Kidney glomerular epithelial cell (primary cell): ENCODE results near the gene ATP5IF1.
A peak's percentile ranks its signal among the peaks of the same experiment; 100 is the strongest.

Experiments
- DNase-seq: peaks from one replicate; lab custom pipeline; 2025; lab: John Stamatoyannopoulos, UW

ATP5IF1 gene

GRCh38 chr1:28235755-28236655, at the start of gene ATP5IF1:
ATP5IF1 (plus strand) TSS chr1:28236124; CDS start chr1:28236184, 60 bp downstream.
- DNase-seq = peak; percentile 99

GRCh38 chr1:28190337-28190979, 45.5 kb upstream of the ATP5IF1 start:
- DNase-seq = no peak

GRCh38 chr1:28190996-28191645, 44.8 kb upstream of the ATP5IF1 start:
- DNase-seq = no peak

- DNase-seq = peak; percentile 5
Observed at GRCh38 chr1:28193701-28194161, 42.2 kb upstream of the ATP5IF1 start.

- no peak for DNase-seq
Observed at GRCh38 chr1:28194326-28195035, 41.4 kb upstream of the ATP5IF1 start.

- no peak for DNase-seq
Observed at GRCh38 chr1:28195780-28196179, 40.1 kb upstream of the ATP5IF1 start.

GRCh38 chr1:28196330-28196729, 39.6 kb upstream of the ATP5IF1 start:
- no peak for DNase-seq

- DNase-seq = no peak
Observed at GRCh38 chr1:28197682-28198415, 38.1 kb upstream of the ATP5IF1 start.

- no peak for DNase-seq
Observed at GRCh38 chr1:28199328-28200233, 36.3 kb upstream of the ATP5IF1 start.

GRCh38 chr1:28200234-28200873, 35.6 kb upstream of the ATP5IF1 start:
- no peak for DNase-seq

- DNase-seq = no peak
Observed at GRCh38 chr1:28205243-28205642, 30.7 kb upstream of the ATP5IF1 start.

- DNase-seq = peak; percentile 85
Observed at GRCh38 chr1:28208818-28209441, 27.0 kb upstream of the ATP5IF1 start.

- DNase-seq = no peak
Observed at GRCh38 chr1:28209700-28210099, 26.2 kb upstream of the ATP5IF1 start.

- DNase-seq = no peak
Observed at GRCh38 chr1:28213315-28213714, 22.6 kb upstream of the ATP5IF1 start.

GRCh38 chr1:28229089-28229488, 6.8 kb upstream of the ATP5IF1 start:
- no peak for DNase-seq

- DNase-seq = no peak
Observed at GRCh38 chr1:28229996-28230395, 5.9 kb upstream of the ATP5IF1 start.

- peak; percentile 92 for DNase-seq
Observed at GRCh38 chr1:28232558-28233263, 3.2 kb upstream of the ATP5IF1 start, which contains the start of gene DNAJC8. DNAJC8 (minus strand) TSS chr1:28233029; CDS start chr1:28232998, 31 bp downstream.

GRCh38 chr1:28233264-28233606, 2.7 kb upstream of the ATP5IF1 start:
- no peak for DNase-seq
